Neural progenitor cell (in vitro differentiated cells): Measurements from ENCODE around the gene MSANTD3. TPM values are rescaled to one million over a fixed set of nuclear protein-coding genes. Genes with fewer than 3 reads are reported as not detected.

Experiments
- DNase-seq: peaks from one replicate; pipeline ENCODE4 v3.0.0-alpha.2; 2016; ENCODE audit warnings: low spot score
- H2AFZ ChIP-seq: fragments of 200-600 bp; sonication (generic); replicated peaks from 2 replicates; pipeline ENCODE4 v1.6.1; 2016; ENCODE audit warnings: antibody characterized with exemption
- H3F3A ChIP-seq: fragments of 200-600 bp; sonication (generic); 2 replicates; pipeline ENCODE4 v1.6.1; 2016; ENCODE audit warnings: antibody characterized with exemption, low read depth
- H3K27ac ChIP-seq: fragments of 200-600 bp; sonication (generic); 2 replicates; pipeline ENCODE4 v1.5.1; 2016; ENCODE audit warnings: mild to moderate bottlenecking
- H3K27me3 ChIP-seq: fragments of 200-600 bp; sonication (generic); 2 replicates; pipeline ENCODE4 v1.6.1; 2016; ENCODE audit warnings: mild to moderate bottlenecking, moderate library complexity
- H3K36me3 ChIP-seq: fragments of 200-600 bp; sonication (generic); 2 replicates; pipeline ENCODE4 v1.5.1; 2016
- H3K4me1 ChIP-seq: fragments of 200-600 bp; sonication (generic); 2 replicates; pipeline ENCODE4 v1.6.1; 2016; ENCODE audit warnings: mixed run types
- H3K4me2 ChIP-seq: fragments of 200-600 bp; sonication (generic); 2 replicates; pipeline ENCODE4 v1.6.1; 2016
- H3K4me3 ChIP-seq: fragments of 200-600 bp; sonication (generic); 2 replicates; pipeline ENCODE4 v1.5.1; 2016
- H3K79me2 ChIP-seq: fragments of 200-600 bp; sonication (generic); 2 replicates; pipeline ENCODE4 v1.6.1; 2016; ENCODE audit warnings: low read depth
- H3K9ac ChIP-seq: fragments of 200-600 bp; sonication (generic); 2 replicates; pipeline ENCODE4 v1.6.1; 2016
- H3K9me3 ChIP-seq: fragments of 200-600 bp; sonication (generic); 2 replicates; pipeline ENCODE4 v1.5.1; 2016; ENCODE audit warnings: low read depth
- H4K20me1 ChIP-seq: fragments of 200-600 bp; sonication (generic); 2 replicates; pipeline ENCODE4 v1.6.1; 2016; ENCODE audit warnings: low read depth
- H3K27ac Mint-ChIP-seq: 3 replicates; pipeline ENCODE4 v1.8.0; 2021; ENCODE audit warnings: mixed read lengths
- H3K27me3 Mint-ChIP-seq: 2 replicates; pipeline ENCODE4 v1.8.0; 2022; ENCODE audit warnings: low read depth, mild to moderate bottlenecking, inconsistent platforms, moderate library complexity, mixed read lengths; ENCODE audit not compliant: insufficient read depth
- H3K36me3 Mint-ChIP-seq: 3 replicates; pipeline ENCODE4 v1.8.0; 2021; ENCODE audit warnings: mixed read lengths
- H3K4me1 Mint-ChIP-seq: 3 replicates; pipeline ENCODE4 v1.8.0; 2021; ENCODE audit warnings: mixed read lengths
- H3K4me3 Mint-ChIP-seq: 3 replicates; pipeline ENCODE4 v1.8.0; 2021; ENCODE audit warnings: mild to moderate bottlenecking, moderate library complexity, mixed read lengths
- H3K9me3 Mint-ChIP-seq: 3 replicates; pipeline ENCODE4 v1.8.0; 2020; ENCODE audit warnings: mixed read lengths
- EZH2 ChIP-seq: fragments of 200-600 bp; sonication (generic); IDR thresholded peaks from 2 replicates; pipeline ENCODE4 v1.6.1; 2017; ENCODE audit warnings: antibody characterized with exemption, mild to moderate bottlenecking, moderate library complexity
- EZH2phosphoT487 ChIP-seq: fragments of 200-600 bp; sonication (generic); IDR thresholded peaks from 2 replicates; pipeline ENCODE4 v1.6.1; 2017; ENCODE audit warnings: antibody characterized with exemption
- total RNA-seq: library from RNA; depleted of rRNA; stranded (reverse); fragments of >200 nt; gene quantifications from 2 replicates; pipeline ENCODE4 v1.2.3, GENCODE V29; 2015; ENCODE audit warnings: low replicate concordance
- TF ChIP-seq, protein P1 (sequence below): fragments of 200-600 bp; sonication (generic); IDR thresholded peaks from 2 replicates; pipeline ENCODE4 v1.5.1; 2017; ENCODE audit warnings: antibody characterized with exemption, mild to moderate bottlenecking

MSANTD3 gene
- total RNA-seq, 1 donor from 2014 or later = 67.7 TPM

DNA sequence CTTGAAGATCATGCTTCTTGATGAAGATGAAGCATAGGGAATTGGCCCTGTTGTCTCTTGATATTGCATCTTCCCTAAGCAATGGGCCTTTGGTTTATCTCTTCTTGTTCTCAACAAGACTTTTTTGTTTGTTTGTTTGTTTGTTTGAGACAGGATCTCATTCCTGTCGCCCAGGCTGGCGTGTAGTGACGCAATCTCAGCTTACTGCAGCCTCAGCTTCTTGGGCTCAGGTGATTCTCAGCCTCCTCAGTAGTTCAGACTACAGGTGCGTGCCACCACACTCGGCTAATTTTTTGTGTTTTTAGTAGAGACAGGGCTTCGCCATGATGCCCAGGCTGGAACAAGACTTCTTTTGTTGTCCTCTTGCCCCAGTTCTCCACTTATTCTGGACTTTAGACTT, 51.2 kb downstream of the MSANTD3 start:
- H3K27me3 Mint-ChIP-seq = peaks cover 4% of the 10 kb centered on the region
- Histone ChIP-seq H3K4me2 (no peak overlapping the region), H3K4me3 (no peak overlapping the region), H3F3A (peaks cover 19% of the 10 kb centered on the region), H3K27me3 (no peaks in the 10 kb centered on the region), H4K20me1 (peaks cover 89% of the 10 kb centered on the region), H2AFZ (no peak overlapping the region), H3K4me1 (peaks cover 22% of the 10 kb centered on the region), H3K79me2 (peaks cover 100% of the 10 kb centered on the region), H3K9ac (no peak overlapping the region), H3K36me3 (peaks cover 13% of the 10 kb centered on the region), H3K27ac (no peak overlapping the region), H3K9me3 (peaks cover 7% of the 10 kb centered on the region)
- no peak overlapping the region for H3K4me3 Mint-ChIP-seq
- H3K4me1 Mint-ChIP-seq = peaks cover 23% of the 10 kb centered on the region
- peaks cover 52% of the 10 kb centered on the region for H3K36me3 Mint-ChIP-seq
- H3K9me3 Mint-ChIP-seq = peaks cover 43% of the 10 kb centered on the region
- no peak for DNase-seq
- TF ChIP-seq, protein P1, sequence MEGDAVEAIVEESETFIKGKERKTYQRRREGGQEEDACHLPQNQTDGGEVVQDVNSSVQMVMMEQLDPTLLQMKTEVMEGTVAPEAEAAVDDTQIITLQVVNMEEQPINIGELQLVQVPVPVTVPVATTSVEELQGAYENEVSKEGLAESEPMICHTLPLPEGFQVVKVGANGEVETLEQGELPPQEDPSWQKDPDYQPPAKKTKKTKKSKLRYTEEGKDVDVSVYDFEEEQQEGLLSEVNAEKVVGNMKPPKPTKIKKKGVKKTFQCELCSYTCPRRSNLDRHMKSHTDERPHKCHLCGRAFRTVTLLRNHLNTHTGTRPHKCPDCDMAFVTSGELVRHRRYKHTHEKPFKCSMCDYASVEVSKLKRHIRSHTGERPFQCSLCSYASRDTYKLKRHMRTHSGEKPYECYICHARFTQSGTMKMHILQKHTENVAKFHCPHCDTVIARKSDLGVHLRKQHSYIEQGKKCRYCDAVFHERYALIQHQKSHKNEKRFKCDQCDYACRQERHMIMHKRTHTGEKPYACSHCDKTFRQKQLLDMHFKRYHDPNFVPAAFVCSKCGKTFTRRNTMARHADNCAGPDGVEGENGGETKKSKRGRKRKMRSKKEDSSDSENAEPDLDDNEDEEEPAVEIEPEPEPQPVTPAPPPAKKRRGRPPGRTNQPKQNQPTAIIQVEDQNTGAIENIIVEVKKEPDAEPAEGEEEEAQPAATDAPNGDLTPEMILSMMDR = no peak
- TF ChIP-seq EZH2phosphoT487 = no peak
- H3K27ac Mint-ChIP-seq = no peak overlapping the region

DNA sequence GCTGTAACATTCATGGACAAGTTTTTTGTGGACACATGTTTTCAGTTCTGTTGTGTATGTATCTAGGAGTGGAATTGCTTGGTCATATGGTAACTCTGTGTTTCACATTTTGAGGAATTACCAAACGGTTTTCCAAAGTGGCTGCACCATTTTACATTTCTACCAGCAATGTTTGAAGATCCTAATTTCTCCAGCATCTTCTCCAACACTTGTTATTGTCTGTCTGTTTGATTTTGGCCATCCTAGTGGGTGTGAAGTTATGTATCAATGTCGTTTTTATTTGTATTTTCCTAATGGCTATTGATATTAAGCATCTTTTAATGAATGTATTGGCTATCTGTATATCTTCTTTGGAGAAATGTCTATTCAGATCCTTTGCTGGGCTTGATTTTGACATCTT, 52.9 kb downstream of the MSANTD3 start:
- Mint-ChIP-seq H3K27me3 (no peaks in the 10 kb centered on the region), H3K27ac (no peak overlapping the region), H3K9me3 (peaks cover 52% of the 10 kb centered on the region), H3K4me3 (no peak overlapping the region), H3K4me1 (peaks cover 15% of the 10 kb centered on the region), H3K36me3 (peaks cover 62% of the 10 kb centered on the region)
- no peak for DNase-seq
- Histone ChIP-seq H3K9me3 (peaks cover 7% of the 10 kb centered on the region), H3K36me3 (peaks cover 17% of the 10 kb centered on the region), H3K4me3 (no peak overlapping the region), H3K27me3 (no peaks in the 10 kb centered on the region), H2AFZ (no peak overlapping the region), H3K79me2 (peaks cover 100% of the 10 kb centered on the region), H3K4me1 (peaks cover 22% of the 10 kb centered on the region), H3K27ac (no peak overlapping the region), H4K20me1 (peaks cover 99% of the 10 kb centered on the region), H3F3A (peaks cover 11% of the 10 kb centered on the region), H3K9ac (no peak overlapping the region), H3K4me2 (no peak overlapping the region)
- TF ChIP-seq, protein P1 = no peak
- TF ChIP-seq EZH2 (no peak), EZH2phosphoT487 (no peak)

DNA sequence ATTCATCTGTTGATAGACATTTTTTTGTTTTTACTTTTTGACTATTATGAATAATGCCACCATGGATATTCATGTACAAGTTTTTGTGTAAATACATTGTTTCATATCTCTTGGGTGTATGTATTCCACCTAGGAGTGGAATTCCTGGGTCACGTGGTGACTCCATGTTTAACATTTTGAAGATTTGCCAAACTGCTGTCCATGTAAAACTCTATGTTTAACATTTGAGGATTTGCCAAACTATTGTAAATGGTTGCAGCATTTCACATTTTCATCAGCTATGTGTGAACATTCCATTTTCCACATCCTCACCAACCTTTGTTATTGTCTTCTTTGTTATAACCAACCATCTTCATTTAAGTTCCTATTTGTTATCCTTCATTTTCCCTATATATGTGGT, 58.3 kb downstream of the MSANTD3 start:
- Histone ChIP-seq H3F3A (peaks cover 5% of the 10 kb centered on the region), H2AFZ (no peak overlapping the region), H3K36me3 (peaks cover 7% of the 10 kb centered on the region), H3K9ac (no peak overlapping the region), H3K27ac (no peak overlapping the region), H3K4me2 (no peak overlapping the region), H3K79me2 (peaks cover 100% of the 10 kb centered on the region), H3K4me1 (peaks cover 22% of the 10 kb centered on the region), H3K27me3 (no peaks in the 10 kb centered on the region), H3K9me3 (no peaks in the 10 kb centered on the region), H4K20me1 (peaks cover 100% of the 10 kb centered on the region), H3K4me3 (no peak overlapping the region)
- no peak for TF ChIP-seq EZH2phosphoT487
- TF ChIP-seq EZH2 = no peak
- TF ChIP-seq, protein P1 = no peak
- Mint-ChIP-seq H3K9me3 (peaks cover 35% of the 10 kb centered on the region), H3K36me3 (peaks cover 37% of the 10 kb centered on the region), H3K4me1 (peaks cover 3% of the 10 kb centered on the region), H3K27ac (no peak overlapping the region), H3K27me3 (no peaks in the 10 kb centered on the region), H3K4me3 (no peak overlapping the region)
- no peak for DNase-seq
